ENCODE data around the gene ZNF276.

DNA sequence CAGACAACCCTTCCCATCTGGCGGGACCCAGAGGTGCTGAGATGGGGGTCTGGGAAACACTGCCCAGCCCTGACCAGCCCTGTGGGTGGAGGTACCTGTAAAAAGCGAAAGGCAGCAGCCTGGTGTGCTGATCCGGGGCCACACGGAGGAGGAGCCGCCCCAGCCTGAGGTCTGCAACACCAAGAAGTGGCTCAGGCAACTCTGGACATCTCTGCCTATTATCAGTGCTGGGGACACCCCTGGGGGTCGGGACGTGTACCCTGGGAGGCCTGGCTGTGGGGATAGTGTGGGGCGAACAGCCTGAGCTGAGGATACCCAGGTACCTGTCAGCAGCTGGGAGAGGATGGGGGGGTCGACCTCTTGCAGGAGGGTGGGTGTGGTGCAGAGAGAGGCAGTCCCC, 18.0 kb downstream of the ZNF276 start:
- no peak for TF ChIP-seq EZH2phosphoT487 (IDR thresholded peaks at IDR 0.05; ENCODE audit: insufficient read depth, low read depth)
- TF ChIP-seq EZH2 (IDR thresholded peaks at IDR 0.05; ENCODE audit: insufficient read depth, poor library complexity, severe bottlenecking): no peak

Data from GM23248 (cell line).